IgD-negative memory B cell (primary cell): ENCODE results near the gene BAHCC1. TPM values are rescaled to one million over a fixed set of nuclear protein-coding genes. Genes with fewer than 3 reads are reported as not detected.
A peak's percentile ranks its signal among the peaks of the same experiment; 100 is the strongest.

ENCODE experiments used
- H3K27ac Mint-ChIP-seq, 3 donors: one replicate each; pipeline ENCODE4 v1.8.0; 2020 to 2022; ENCODE audit warnings: mild to moderate bottlenecking in 3 of 3, mixed read lengths in 3 of 3, moderate library complexity in 1 of 3
- H3K27me3 Mint-ChIP-seq: one replicate; pipeline ENCODE4 v1.8.0; 2021; ENCODE audit warnings: mixed read lengths
- H3K36me3 Mint-ChIP-seq: one replicate; pipeline ENCODE4 v1.8.0; 2020; ENCODE audit warnings: mild to moderate bottlenecking, mixed read lengths
- H3K4me1 Mint-ChIP-seq, 3 donors: one replicate each; pipeline ENCODE4 v1.8.0; 2020 to 2022; ENCODE audit warnings: mixed read lengths in 3 of 3, mild to moderate bottlenecking in 1 of 3
- H3K4me3 Mint-ChIP-seq, 4 donors: one replicate each; pipeline ENCODE4 v1.8.0; 2020 to 2022; ENCODE audit warnings: mild to moderate bottlenecking in 4 of 4, mixed read lengths in 4 of 4, moderate library complexity in 3 of 4
- H3K9me3 Mint-ChIP-seq, 3 donors: one replicate each; pipeline ENCODE4 v1.8.0; 2020 to 2021; ENCODE audit warnings: mixed read lengths in 3 of 3, mild to moderate bottlenecking in 1 of 3
- polyA plus RNA-seq: library from polyadenylated mRNA; unstranded; fragments of 300-500 nt; fragmentation: Illumina TruSeq; gene quantifications from one replicate; pipeline ENCODE4 v1.2.3, GENCODE V29; 2021

The BAHCC1 gene
- polyA plus RNA-seq, 1 donor from 2014 or later, result not detected

DNA sequence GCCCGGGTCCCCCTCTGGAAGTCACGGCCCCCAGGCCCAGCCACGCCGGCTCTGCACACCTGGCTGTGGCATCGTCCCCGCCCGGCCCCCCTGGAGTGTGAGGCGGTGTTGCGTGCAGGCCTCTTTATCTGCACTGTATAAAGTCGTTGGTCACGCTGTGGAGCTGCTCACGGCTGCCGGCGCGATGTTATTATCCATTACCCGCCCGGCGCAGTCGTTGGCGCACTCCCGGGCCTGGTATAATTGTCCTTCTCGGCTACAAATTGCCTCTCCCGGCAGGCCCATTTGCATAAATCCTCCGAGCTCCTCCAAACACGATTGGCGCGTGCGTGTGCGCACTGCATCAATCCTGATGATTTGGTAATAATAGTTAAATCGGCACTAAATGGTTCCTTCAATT is 57.8 kb downstream of the BAHCC1 start:
- Mint-ChIP-seq H3K36me3 (no peaks in the 10 kb centered on the region), H3K9me3 (no peaks in the 10 kb centered on the region), H3K27me3 (peaks cover 18% of the 10 kb centered on the region), H3K4me1 (peaks cover 3 to 5% (median 4%) of the 10 kb centered on the region in 3 donors), H3K27ac (no peak overlapping the region), H3K4me3 (peak overlapping the region in 1 of 4 donors; percentile 60)

DNA sequence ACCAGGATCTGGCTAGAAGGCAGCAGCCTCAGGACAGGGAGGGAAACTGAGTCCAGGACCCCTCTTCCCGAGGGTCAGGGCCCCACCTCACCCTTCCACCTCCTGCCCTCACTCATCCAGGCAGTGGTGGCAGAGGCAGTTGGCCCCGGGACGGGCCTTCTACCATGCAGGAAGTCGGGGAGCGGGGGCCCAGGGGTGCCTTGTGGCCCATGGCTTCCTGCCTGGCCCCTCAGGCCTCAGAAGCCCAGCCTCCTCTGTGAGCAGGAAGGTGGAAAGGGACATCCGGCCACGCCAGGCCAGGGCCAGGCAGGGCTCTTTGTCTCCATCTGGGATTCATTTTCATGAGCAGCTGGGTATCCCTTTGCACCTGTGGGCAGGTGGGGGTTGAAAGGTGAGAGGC is 58.5 kb downstream of the BAHCC1 start:
- Mint-ChIP-seq H3K27ac (no peak overlapping the region), H3K27me3 (peaks cover 18% of the 10 kb centered on the region), H3K9me3 (no peaks in the 10 kb centered on the region), H3K4me3 (peak overlapping the region in 2 of 4 donors; percentile 60 to 79), H3K36me3 (no peaks in the 10 kb centered on the region), H3K4me1 (peaks cover 3 to 5% (median 4%) of the 10 kb centered on the region in 3 donors)

DNA sequence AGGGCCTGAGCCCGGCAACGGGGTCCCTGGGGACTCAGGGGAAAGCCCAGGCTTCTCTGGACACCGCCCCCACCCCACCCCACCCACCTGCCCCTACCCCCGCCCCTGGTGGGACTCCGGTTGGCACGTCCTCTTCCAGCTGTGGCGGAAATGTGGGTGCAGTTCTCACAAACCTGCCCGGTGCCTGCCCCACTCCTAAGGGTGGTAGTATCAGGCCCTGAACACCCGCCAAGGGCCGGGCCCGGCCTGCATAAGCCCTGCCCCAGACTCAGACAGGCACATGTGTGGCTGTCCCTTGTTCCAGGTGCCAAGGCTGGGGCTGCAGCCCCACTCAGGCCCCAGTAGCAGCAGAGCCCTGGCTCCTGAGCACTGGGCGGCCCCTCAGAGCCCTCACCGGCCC is 59.2 kb downstream of the BAHCC1 start:
- H3K4me1 Mint-ChIP-seq, result peaks cover 3 to 5% (median 4%) of the 10 kb centered on the region in 3 donors
- no peaks in the 10 kb centered on the region for H3K36me3 Mint-ChIP-seq
- peaks cover 18% of the 10 kb centered on the region for H3K27me3 Mint-ChIP-seq
- H3K9me3 Mint-ChIP-seq, result no peaks in the 10 kb centered on the region
- no peak overlapping the region for H3K27ac Mint-ChIP-seq
- no peak overlapping the region for H3K4me3 Mint-ChIP-seq

DNA sequence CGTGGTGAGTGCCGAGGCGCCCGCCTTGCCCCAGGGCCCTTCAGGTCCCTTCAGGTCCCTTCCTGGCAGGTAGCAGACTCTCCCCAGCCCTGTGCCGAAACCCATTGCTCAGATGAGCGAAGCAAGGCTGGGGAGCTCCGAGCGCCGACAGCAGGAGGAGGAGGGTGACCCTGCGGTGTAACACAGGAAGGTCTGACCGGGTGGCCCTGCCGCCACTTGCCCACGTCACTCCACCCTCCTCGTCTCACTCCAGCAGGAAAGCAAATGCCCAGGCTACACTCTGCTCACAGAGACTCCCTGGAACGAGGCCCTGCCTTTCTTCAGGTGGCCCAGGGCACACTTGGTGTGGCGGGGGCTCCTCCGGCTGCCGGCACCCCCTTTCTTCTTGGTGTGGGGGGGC is 60.1 kb downstream of the BAHCC1 start:
- peaks cover 3 to 5% (median 4%) of the 10 kb centered on the region in 3 donors for H3K4me1 Mint-ChIP-seq
- H3K36me3 Mint-ChIP-seq, result no peaks in the 10 kb centered on the region
- H3K4me3 Mint-ChIP-seq, result no peak overlapping the region
- H3K27ac Mint-ChIP-seq, result no peak overlapping the region
- H3K27me3 Mint-ChIP-seq, result peaks cover 15% of the 10 kb centered on the region
- no peaks in the 10 kb centered on the region for H3K9me3 Mint-ChIP-seq

DNA sequence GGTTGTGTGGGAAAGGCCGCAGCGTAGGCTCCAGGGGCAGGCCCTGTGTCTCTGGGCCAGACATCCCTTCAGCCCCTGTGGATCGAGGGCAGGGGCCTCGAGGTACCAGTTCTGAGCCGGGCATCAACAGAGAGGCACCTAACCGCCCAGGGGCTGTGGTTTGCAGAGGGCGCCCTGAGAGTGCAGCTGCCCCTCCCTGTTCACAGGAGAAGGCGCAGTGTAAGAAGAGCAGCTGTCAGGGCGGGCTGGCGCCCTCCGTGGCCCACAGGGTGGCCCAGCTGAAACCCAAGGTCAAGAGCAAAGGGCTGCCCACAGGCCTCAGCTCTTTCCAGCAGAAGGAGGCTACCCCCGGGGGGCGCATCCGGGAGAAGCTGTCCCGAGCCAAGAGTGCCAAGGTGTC is 60.8 kb downstream of the BAHCC1 start:
- peaks cover 3 to 5% (median 4%) of the 10 kb centered on the region in 3 donors for H3K4me1 Mint-ChIP-seq
- no peak overlapping the region for H3K27ac Mint-ChIP-seq
- no peaks in the 10 kb centered on the region for H3K9me3 Mint-ChIP-seq
- no peaks in the 10 kb centered on the region for H3K36me3 Mint-ChIP-seq
- peaks cover 15% of the 10 kb centered on the region for H3K27me3 Mint-ChIP-seq
- no peak overlapping the region for H3K4me3 Mint-ChIP-seq

DNA sequence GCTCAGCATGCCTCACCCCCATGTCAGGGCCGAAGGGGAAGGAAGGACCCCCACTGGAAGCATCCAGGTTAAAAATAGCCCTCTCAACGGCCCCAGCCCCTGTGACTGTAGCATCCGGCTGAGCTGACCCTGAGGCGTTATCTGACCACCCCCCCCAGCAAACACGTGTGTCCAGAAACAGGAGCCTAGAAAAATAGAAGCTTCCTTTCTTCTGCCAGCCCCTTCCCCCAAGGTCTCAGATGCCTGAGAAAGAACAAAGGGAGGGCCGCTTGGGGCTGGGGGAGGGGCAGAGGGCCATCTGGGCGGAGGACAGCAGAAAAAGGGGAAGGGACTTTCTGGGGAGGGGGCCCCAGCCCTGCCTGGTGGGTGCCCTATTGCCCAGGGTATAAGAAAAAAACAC is 61.5 kb downstream of the BAHCC1 start:
- H3K9me3 Mint-ChIP-seq, result no peaks in the 10 kb centered on the region
- no peak overlapping the region for H3K27ac Mint-ChIP-seq
- no peak overlapping the region for H3K4me3 Mint-ChIP-seq
- peaks cover 15% of the 10 kb centered on the region for H3K27me3 Mint-ChIP-seq
- H3K4me1 Mint-ChIP-seq, result peaks cover 3 to 5% (median 4%) of the 10 kb centered on the region in 3 donors
- no peaks in the 10 kb centered on the region for H3K36me3 Mint-ChIP-seq

DNA sequence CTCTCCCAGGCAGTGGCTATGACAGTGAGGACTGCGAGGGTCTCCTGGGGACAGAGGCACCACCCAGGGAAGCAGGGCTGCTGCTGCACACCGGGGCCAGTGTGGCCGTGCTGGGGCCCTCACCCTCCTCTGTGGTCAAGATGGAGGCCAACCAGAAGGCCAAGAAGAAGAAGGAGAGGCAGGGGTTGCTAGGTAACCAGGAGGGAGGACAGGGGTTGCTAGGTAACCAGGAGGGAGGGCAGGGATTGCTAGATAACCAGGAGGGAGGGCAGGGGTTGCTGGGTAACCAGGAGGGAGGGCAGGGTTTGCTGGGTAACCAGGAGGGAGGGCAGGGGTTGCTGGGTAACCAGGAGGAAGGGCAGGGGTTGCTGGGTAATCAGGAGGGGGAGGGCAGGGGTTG is 62.1 kb downstream of the BAHCC1 start:
- Mint-ChIP-seq H3K4me3 (no peak overlapping the region), H3K4me1 (peaks cover 3 to 5% (median 4%) of the 10 kb centered on the region in 3 donors), H3K9me3 (no peaks in the 10 kb centered on the region), H3K27ac (no peak overlapping the region), H3K27me3 (peaks cover 17% of the 10 kb centered on the region), H3K36me3 (no peaks in the 10 kb centered on the region)

DNA sequence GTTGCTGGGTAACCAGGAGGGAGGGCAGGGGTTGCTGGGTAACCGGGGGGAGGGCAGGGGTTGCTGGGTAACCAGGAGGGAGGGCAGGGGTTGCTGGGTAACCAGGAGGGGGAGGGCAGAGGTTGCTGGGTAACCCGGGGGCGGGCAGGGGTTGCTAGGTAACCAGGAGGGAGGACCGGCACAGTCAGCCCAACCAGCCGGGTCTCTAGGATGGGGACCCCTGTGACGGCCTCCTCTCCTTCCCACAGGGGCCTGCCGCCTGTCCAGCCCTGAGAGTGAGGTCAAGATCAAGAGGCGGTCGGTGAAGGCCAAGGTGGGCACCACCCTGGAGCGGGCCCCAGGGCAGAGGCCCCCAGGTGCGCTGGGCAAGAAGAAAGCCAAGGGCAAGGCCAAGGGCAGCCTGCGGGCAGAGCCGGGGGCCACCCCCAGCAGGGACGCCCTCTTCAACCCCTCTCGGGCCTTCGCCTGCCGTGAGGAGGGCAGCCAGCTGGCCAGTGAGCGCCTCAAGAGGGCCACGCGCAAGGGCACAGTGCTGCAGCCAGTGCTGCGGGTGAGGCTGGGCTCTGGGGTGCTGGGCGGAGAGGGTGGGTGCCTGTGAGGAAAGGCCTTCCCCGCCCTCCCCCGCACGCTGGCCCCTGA is 62.8 kb downstream of the BAHCC1 start:
- peaks cover 17% of the 10 kb centered on the region for H3K27me3 Mint-ChIP-seq
- no peaks in the 10 kb centered on the region for H3K9me3 Mint-ChIP-seq
- H3K4me3 Mint-ChIP-seq, result no peak overlapping the region
- no peaks in the 10 kb centered on the region for H3K36me3 Mint-ChIP-seq
- peaks cover 3 to 4% (median 4%) of the 10 kb centered on the region in 3 donors for H3K4me1 Mint-ChIP-seq
- H3K27ac Mint-ChIP-seq, result no peak overlapping the region

DNA sequence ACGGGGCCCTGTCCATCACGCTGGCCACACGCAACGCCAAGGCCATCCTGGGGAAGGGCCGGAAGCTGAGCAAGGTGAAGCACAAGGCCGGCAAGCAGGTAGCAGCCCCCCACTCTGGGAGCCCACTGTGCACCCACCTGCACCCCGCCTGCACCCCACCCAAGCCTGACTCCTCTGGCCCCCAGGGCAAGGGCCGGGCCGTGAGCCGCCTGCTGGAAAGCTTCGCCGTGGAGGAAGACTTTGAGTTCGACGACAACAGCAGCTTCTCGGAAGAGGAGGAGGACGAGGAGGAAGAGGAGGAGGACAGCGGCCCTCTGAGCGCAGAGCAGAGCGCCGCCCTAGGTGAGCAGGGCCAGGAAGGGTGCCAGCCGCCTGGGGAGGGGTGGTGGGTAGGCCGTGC is 63.4 kb downstream of the BAHCC1 start:
- H3K4me3 Mint-ChIP-seq, result no peak overlapping the region
- H3K36me3 Mint-ChIP-seq, result no peaks in the 10 kb centered on the region

DNA sequence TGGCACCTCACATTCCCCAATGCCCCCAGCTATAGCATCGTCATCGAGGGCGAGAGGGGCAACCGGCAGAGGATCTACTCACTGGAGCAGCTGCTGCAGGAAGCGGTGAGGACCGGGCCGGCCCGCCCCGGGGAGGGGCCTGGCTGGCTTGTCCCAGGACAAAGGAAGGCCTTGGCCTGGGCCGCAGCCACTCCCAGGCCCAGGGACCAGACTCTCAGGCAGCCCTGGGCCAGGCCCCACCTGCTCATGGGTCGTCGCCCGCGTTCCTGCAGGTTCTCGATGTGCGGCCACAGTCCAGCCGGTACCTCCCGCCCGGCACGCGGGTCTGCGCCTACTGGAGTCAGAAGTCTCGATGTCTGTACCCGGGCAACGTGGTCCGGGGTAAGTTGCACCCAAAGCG is 64.0 kb downstream of the BAHCC1 start:
- H3K27ac Mint-ChIP-seq, result no peak overlapping the region
- H3K4me1 Mint-ChIP-seq, result no peaks in the 10 kb centered on the region
- H3K4me3 Mint-ChIP-seq, result no peak overlapping the region
- H3K27me3 Mint-ChIP-seq, result peaks cover 8% of the 10 kb centered on the region
- H3K36me3 Mint-ChIP-seq, result no peaks in the 10 kb centered on the region
- H3K9me3 Mint-ChIP-seq, result no peaks in the 10 kb centered on the region

More for the DNA sequence above, 63.4 kb downstream of the BAHCC1 start:
- peaks cover 14% of the 10 kb centered on the region for H3K27me3 Mint-ChIP-seq
- H3K27ac Mint-ChIP-seq, result no peak overlapping the region
- no peaks in the 10 kb centered on the region for H3K4me1 Mint-ChIP-seq
- no peaks in the 10 kb centered on the region for H3K9me3 Mint-ChIP-seq

DNA sequence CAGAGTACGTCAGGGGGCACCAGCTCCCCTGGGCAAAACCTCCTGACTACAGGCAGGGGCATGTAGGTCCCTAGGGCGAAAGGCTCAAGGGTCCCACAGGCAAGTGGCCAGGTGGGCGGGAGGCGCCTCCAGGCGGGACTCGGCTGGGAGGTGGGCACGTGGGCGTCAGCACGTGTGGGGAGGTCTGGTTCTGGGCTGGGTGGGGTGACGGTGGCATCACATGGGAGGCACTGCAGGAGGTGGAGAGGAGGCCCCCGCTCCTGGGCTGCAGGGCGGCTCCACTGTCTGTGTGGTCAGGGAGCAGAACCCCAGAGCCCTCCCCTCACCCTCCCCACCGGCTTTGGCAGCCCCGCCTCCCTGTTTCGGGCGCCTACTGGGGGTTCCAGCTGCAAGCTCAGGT is 64.6 kb downstream of the BAHCC1 start:
- no peaks in the 10 kb centered on the region for H3K4me1 Mint-ChIP-seq
- no peaks in the 10 kb centered on the region for H3K36me3 Mint-ChIP-seq
- H3K9me3 Mint-ChIP-seq, result no peaks in the 10 kb centered on the region
- no peak overlapping the region for H3K27ac Mint-ChIP-seq
- peaks cover 8% of the 10 kb centered on the region for H3K27me3 Mint-ChIP-seq
- H3K4me3 Mint-ChIP-seq, result peak overlapping the region in 1 of 4 donors; percentile 23

DNA sequence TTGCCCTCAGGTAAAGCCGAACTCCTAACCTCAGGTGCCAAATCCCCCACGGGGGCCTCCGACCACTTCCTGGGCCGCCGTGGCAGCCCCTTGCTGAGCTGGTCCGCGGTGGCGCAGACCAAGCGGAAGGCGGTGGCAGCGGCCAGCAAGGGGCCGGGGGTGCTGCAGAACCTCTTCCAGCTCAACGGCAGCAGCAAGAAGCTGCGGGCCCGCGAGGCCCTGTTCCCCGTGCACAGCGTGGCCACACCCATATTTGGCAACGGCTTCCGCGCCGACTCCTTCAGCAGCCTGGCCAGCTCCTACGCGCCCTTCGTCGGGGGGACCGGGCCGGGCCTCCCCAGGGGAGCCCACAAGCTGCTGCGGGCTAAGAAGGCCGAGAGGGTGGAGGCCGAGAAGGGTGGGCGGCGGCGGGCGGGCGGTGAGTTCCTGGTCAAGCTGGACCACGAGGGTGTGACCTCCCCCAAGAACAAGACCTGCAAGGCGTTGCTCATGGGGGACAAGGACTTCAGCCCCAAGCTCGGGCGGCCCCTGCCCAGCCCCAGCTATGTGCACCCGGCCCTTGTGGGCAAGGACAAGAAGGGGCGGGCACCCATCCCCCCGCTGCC is 65.7 kb downstream of the BAHCC1 start:
- peaks cover 5% of the 10 kb centered on the region for H3K27me3 Mint-ChIP-seq
- H3K9me3 Mint-ChIP-seq, result no peaks in the 10 kb centered on the region
- no peak overlapping the region for H3K27ac Mint-ChIP-seq
- no peaks in the 10 kb centered on the region for H3K4me1 Mint-ChIP-seq
- H3K36me3 Mint-ChIP-seq, result no peaks in the 10 kb centered on the region
- H3K4me3 Mint-ChIP-seq, result no peak overlapping the region

DNA sequence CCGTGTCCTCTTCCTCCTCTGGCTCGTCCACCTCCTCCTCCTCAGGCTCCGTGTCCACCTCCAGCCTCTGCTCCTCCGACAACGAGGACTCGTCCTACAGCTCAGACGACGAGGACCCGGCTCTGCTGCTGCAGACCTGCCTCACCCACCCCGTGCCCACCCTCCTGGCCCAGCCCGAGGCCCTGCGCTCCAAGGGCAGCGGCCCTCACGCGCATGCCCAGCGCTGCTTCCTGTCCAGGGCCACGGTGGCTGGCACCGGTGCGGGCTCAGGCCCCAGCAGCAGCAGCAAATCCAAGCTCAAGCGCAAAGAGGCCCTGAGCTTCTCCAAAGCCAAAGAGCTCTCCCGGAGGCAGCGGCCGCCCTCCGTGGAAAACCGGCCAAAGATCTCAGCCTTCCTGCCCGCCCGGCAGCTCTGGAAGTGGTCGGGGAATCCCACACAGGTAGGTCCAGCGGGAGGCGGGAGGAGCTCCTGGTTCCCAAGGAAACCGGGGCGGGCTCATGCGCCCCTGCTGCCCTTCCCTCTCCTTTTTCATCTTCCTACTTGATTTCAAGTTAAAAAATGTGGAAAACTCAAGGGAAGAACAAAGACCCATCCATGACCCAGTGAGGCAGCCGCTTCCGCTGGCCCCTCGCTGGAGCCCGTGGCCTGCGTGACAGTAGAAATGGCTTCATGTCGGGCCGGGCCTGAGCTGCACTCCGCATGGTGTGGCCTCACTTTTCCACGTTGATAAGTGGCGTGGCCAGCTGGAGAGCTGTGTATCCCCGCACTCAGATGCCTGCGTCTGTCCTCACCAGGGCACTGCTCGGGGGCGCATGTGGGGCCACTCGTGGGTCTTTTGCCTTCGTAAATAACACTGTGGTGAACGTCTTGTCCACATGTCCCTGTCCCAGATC is 66.6 kb downstream of the BAHCC1 start:
- H3K27ac Mint-ChIP-seq, result no peak overlapping the region
- H3K27me3 Mint-ChIP-seq, result peaks cover 5% of the 10 kb centered on the region
- H3K36me3 Mint-ChIP-seq, result no peaks in the 10 kb centered on the region
- H3K4me1 Mint-ChIP-seq, result no peaks in the 10 kb centered on the region
- no peaks in the 10 kb centered on the region for H3K9me3 Mint-ChIP-seq
- no peak overlapping the region for H3K4me3 Mint-ChIP-seq

DNA sequence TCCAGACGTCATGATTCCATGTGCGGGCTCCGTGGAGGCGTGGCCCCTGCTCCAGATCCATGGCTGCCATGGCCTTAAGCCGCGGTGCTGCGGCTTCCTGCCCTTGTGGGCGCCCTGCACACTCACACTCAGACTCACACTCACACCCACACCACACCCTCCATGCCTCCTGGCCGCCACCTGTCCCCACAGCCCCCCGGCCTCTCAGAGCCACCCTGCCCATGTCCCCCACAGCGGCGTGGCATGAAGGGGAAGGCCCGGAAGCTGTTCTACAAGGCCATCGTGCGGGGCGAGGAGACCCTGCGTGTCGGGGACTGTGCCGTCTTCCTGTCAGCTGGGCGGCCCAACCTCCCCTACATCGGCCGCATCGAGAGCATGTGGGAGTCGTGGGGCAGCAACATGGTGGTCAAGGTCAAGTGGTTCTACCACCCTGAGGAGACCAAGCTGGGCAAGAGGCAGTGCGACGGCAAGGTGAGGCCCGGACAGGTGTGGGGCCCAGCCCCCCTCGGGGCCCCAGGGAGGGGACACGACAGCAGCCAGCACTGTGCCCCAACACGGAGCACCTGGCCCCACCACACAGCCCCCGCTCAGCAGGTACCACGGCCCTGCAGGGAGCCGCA is 67.4 kb downstream of the BAHCC1 start:
- H3K36me3 Mint-ChIP-seq, result no peaks in the 10 kb centered on the region

DNA sequence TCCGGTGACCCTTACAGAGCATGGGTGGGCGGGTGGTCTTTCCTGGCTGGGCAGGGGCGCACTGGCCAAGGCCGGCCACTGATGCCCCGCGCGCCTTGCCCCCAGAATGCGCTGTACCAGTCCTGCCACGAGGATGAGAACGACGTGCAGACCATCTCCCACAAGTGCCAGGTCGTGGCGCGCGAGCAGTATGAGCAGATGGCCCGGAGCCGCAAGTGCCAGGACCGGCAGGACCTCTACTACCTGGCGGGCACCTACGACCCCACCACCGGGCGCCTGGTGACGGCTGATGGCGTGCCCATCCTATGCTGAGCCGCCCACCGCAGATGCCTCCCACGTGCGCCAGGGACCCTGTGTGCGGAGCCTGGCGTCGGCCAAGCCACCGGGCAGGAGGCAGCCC is 68.2 kb downstream of the BAHCC1 start:
- Mint-ChIP-seq H3K9me3 (no peaks in the 10 kb centered on the region), H3K27me3 (peaks cover 2% of the 10 kb centered on the region), H3K27ac (no peak overlapping the region), H3K4me1 (no peaks in the 10 kb centered on the region), H3K36me3 (no peaks in the 10 kb centered on the region), H3K4me3 (no peak overlapping the region)

More for the DNA sequence above, 67.4 kb downstream of the BAHCC1 start:
- Mint-ChIP-seq H3K27me3 (peaks cover 2% of the 10 kb centered on the region), H3K4me1 (no peaks in the 10 kb centered on the region), H3K27ac (no peak overlapping the region), H3K4me3 (no peak overlapping the region), H3K9me3 (no peaks in the 10 kb centered on the region)
